ENCODE results near the gene RFX7. TPM values are rescaled to one million over a fixed set of nuclear protein-coding genes. Genes with fewer than 3 reads are reported as not detected.

The RFX7 gene
- total and polyA plus RNA-seq, 2 donors (not counting 1 experiment from before 2014, with no cell fraction given) = 6.6 to 44.8 TPM

GRCh38 chr15:56095406-56095805, 148.3 kb downstream of the RFX7 start:
- peaks cover 8 to 57% of the 10 kb centered on the region in 2 experiments for H3K36me3 ChIP-seq (replicated peaks in 1 of 2; ENCODE audit: control extremely low read depth in 1 of 2, control insufficient read depth in 1 of 2, extremely low read depth in 1 of 2, insufficient read depth in 2 of 2, low read length in 1 of 2)
- H3K4me1 ChIP-seq (ENCODE audit: control insufficient read depth in 2 of 2, insufficient read depth in 2 of 2, low read length in 2 of 2) = no peaks in the 10 kb centered on the region
- CTCF ChIA-PET = no interaction called here
- Mint-ChIP-seq H3K4me3 (no peak overlapping the region), H3K4me1 (no peaks in the 10 kb centered on the region), H3K27me3 (no peaks in the 10 kb centered on the region), H3K27ac (no peak overlapping the region), H3K9me3 (ENCODE audit: insufficient read depth) (no peaks in the 10 kb centered on the region)
- no peaks in the 10 kb centered on the region for H4K20me1 ChIP-seq (ENCODE audit: control insufficient read depth, insufficient read depth, low read length, poor library complexity, severe bottlenecking)
- no peak overlapping the region for H2AFZ ChIP-seq (ENCODE audit: insufficient read depth, low read depth, low read length, poor library complexity, severe bottlenecking)
- no peak overlapping the region for H3K9ac ChIP-seq (ENCODE audit: low read length)
- DNase-seq (no peak), ATAC-seq (ENCODE audit: low read depth) (no peak)
- no peak overlapping the region for H3K4me2 ChIP-seq (replicated peaks; ENCODE audit: low read depth, low read length, poor library complexity, severe bottlenecking)
- no peaks in the 10 kb centered on the region for H3K27me3 ChIP-seq (replicated peaks in 1 of 4; ENCODE audit: control extremely low read depth in 1 of 4, control insufficient read depth in 3 of 4, insufficient read depth in 4 of 4, low read length in 3 of 4)
- 100% methylated on average over 1 of the region's 1 CpG for WGBS (ENCODE audit: insufficient coverage)
- H3K9me3 ChIP-seq (ENCODE audit: control extremely low read depth in 1 of 3, control insufficient read depth in 2 of 3, insufficient read depth in 1 of 3, low read length in 2 of 3) = no peaks in the 10 kb centered on the region
- no peaks in the 10 kb centered on the region for H3K79me2 ChIP-seq (ENCODE audit: control insufficient read depth, insufficient read depth, low read length)
- POLR2A ChIA-PET = no interaction called here
- intact Hi-C loops (cut with micrococcal nuclease) = loop anchor here (10.0 kb wide), 1 partner anchor 149 kb away; the partner anchor contains the start of gene RFX7
- H3K4me3 ChIP-seq (ENCODE audit: control extremely low read depth in 1 of 5, extremely low read depth in 1 of 5, insufficient read depth in 1 of 5, low read depth in 2 of 5, low read length in 4 of 5) = no peak overlapping the region
- TF ChIP-seq, protein P1, sequence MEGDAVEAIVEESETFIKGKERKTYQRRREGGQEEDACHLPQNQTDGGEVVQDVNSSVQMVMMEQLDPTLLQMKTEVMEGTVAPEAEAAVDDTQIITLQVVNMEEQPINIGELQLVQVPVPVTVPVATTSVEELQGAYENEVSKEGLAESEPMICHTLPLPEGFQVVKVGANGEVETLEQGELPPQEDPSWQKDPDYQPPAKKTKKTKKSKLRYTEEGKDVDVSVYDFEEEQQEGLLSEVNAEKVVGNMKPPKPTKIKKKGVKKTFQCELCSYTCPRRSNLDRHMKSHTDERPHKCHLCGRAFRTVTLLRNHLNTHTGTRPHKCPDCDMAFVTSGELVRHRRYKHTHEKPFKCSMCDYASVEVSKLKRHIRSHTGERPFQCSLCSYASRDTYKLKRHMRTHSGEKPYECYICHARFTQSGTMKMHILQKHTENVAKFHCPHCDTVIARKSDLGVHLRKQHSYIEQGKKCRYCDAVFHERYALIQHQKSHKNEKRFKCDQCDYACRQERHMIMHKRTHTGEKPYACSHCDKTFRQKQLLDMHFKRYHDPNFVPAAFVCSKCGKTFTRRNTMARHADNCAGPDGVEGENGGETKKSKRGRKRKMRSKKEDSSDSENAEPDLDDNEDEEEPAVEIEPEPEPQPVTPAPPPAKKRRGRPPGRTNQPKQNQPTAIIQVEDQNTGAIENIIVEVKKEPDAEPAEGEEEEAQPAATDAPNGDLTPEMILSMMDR (IDR thresholded peaks at IDR 0.05) = no peak
- no peak for TF ChIP-seq EZH2 (IDR thresholded peaks at IDR 0.05; ENCODE audit: borderline replicate concordance, insufficient read depth, low read depth, low read length, poor library complexity, severe bottlenecking)
- no peak overlapping the region for H3K27ac ChIP-seq (ENCODE audit: low read length in 2 of 2)

DNA sequence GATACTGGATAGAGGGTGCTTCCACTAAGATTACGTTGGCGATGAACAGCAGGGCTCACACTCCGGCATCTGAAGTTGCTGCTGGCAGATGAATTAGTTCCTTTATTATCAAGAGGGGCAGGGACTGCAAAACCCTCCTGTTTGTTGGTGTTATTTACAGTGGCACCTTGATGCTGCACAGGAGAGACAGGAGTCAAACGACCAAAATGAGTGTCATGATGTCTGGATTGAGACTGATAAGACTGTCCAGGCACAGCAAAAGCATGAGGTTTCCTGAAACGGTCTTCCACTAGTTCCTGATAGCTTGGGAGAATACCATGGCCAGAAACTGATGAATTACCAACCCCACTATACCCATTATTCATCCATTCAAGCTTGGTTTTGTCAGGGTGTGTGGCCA, 149.5 kb downstream of the RFX7 start:
- H3K9ac ChIP-seq (ENCODE audit: low read length) = no peak overlapping the region
- H3K27ac ChIP-seq (ENCODE audit: low read length in 2 of 2) = no peak overlapping the region
- Mint-ChIP-seq H3K4me3 (no peak overlapping the region), H3K4me1 (no peaks in the 10 kb centered on the region), H3K27ac (no peak overlapping the region), H3K27me3 (no peaks in the 10 kb centered on the region), H3K9me3 (ENCODE audit: insufficient read depth) (no peaks in the 10 kb centered on the region)
- H3K79me2 ChIP-seq (ENCODE audit: control insufficient read depth, insufficient read depth, low read length) = no peaks in the 10 kb centered on the region
- TF ChIP-seq, protein P1 (IDR thresholded peaks at IDR 0.05) = no peak
- no peak for TF ChIP-seq EZH2 (IDR thresholded peaks at IDR 0.05; ENCODE audit: borderline replicate concordance, insufficient read depth, low read depth, low read length, poor library complexity, severe bottlenecking)
- no peaks in the 10 kb centered on the region for H4K20me1 ChIP-seq (ENCODE audit: control insufficient read depth, insufficient read depth, low read length, poor library complexity, severe bottlenecking)
- WGBS (ENCODE audit: insufficient coverage) = 86% methylated on average over 4 of the region's 5 CpGs
- no peaks in the 10 kb centered on the region for H3K27me3 ChIP-seq (replicated peaks in 1 of 4; ENCODE audit: control extremely low read depth in 1 of 4, control insufficient read depth in 3 of 4, insufficient read depth in 4 of 4, low read length in 3 of 4)
- no peaks in the 10 kb centered on the region for H3K4me1 ChIP-seq (ENCODE audit: control insufficient read depth in 2 of 2, insufficient read depth in 2 of 2, low read length in 2 of 2)
- ATAC-seq (ENCODE audit: low read depth) = no peak
- no peak overlapping the region for H3K4me2 ChIP-seq (replicated peaks; ENCODE audit: low read depth, low read length, poor library complexity, severe bottlenecking)
- ChIA-PET CTCF (no interaction called here), POLR2A (no interaction called here)
- H3K9me3 ChIP-seq (ENCODE audit: control extremely low read depth in 1 of 3, control insufficient read depth in 2 of 3, insufficient read depth in 1 of 3, low read length in 2 of 3) = no peaks in the 10 kb centered on the region
- H3K36me3 ChIP-seq (replicated peaks in 1 of 2; ENCODE audit: control extremely low read depth in 1 of 2, control insufficient read depth in 1 of 2, extremely low read depth in 1 of 2, insufficient read depth in 2 of 2, low read length in 1 of 2) = peaks cover 8 to 51% of the 10 kb centered on the region in 2 experiments
- no peak for DNase-seq
- H3K4me3 ChIP-seq (ENCODE audit: control extremely low read depth in 1 of 5, extremely low read depth in 1 of 5, insufficient read depth in 1 of 5, low read depth in 2 of 5, low read length in 4 of 5) = no peak overlapping the region
- no peak overlapping the region for H2AFZ ChIP-seq (ENCODE audit: insufficient read depth, low read depth, low read length, poor library complexity, severe bottlenecking)
- intact Hi-C loops (cut with micrococcal nuclease) = loop anchor here (10.0 kb wide), 1 partner anchor 151 kb away; the partner anchor contains the start of gene RFX7
